Measurements from ENCODE around the gene PARD6B.

Gene PARD6B

DNA sequence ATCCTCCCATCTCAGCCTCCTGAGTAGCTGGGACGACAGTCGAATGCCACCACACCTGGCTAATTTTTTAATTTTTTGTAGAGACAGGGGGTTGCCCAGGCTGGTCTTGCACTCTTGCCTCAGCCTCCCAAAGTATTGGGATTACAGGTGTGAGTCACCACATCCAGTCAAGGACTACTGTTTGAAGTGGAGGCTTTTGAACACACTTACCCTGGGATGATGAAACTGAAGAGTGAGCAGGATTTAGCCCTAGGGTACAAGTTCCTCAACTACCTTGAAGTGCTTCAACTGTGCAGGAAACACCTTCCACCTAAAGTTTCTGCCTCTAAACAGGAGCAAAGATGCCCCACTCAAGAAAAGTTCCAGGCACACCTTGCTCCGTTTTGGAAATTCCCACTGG is 15.7 kb upstream of the PARD6B start:
- Histone ChIP-seq H3K9ac (ENCODE audit: low read length) (no peak overlapping the region), H4K20me1 (ENCODE audit: low read depth, low read length) (no peaks in the 10 kb centered on the region), H3K27ac (ENCODE audit: low read depth, low read length) (no peak overlapping the region), H3K4me3 (ENCODE audit: insufficient read depth, low read length, poor library complexity, severe bottlenecking) (no peak overlapping the region), H3F3A (ENCODE audit: insufficient read depth) (no peaks in the 10 kb centered on the region), H3K79me2 (ENCODE audit: insufficient read depth, low read length) (no peaks in the 10 kb centered on the region), H3K9me3 (ENCODE audit: insufficient read depth, low read length) (no peaks in the 10 kb centered on the region), H3K27me3 (ENCODE audit: low read length) (no peaks in the 10 kb centered on the region), H3K36me3 (ENCODE audit: low read length) (no peaks in the 10 kb centered on the region), H2AFZ (ENCODE audit: low read depth, low read length, severe bottlenecking) (no peak overlapping the region), H3K9me2 (replicated peaks; ENCODE audit: insufficient read depth, low read length) (no peaks in the 10 kb centered on the region), H3K4me2 (ENCODE audit: low read depth, low read length, poor library complexity, severe bottlenecking) (no peak overlapping the region)
- no peak for TF ChIP-seq EZH2phosphoT487 (conservative IDR thresholded peaks at IDR 0.05; ENCODE audit: low read length)
- TF ChIP-seq, protein P1, sequence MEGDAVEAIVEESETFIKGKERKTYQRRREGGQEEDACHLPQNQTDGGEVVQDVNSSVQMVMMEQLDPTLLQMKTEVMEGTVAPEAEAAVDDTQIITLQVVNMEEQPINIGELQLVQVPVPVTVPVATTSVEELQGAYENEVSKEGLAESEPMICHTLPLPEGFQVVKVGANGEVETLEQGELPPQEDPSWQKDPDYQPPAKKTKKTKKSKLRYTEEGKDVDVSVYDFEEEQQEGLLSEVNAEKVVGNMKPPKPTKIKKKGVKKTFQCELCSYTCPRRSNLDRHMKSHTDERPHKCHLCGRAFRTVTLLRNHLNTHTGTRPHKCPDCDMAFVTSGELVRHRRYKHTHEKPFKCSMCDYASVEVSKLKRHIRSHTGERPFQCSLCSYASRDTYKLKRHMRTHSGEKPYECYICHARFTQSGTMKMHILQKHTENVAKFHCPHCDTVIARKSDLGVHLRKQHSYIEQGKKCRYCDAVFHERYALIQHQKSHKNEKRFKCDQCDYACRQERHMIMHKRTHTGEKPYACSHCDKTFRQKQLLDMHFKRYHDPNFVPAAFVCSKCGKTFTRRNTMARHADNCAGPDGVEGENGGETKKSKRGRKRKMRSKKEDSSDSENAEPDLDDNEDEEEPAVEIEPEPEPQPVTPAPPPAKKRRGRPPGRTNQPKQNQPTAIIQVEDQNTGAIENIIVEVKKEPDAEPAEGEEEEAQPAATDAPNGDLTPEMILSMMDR (IDR thresholded peaks at IDR 0.05; ENCODE audit: insufficient read depth, low read length, poor library complexity, severe bottlenecking): no peak

DNA sequence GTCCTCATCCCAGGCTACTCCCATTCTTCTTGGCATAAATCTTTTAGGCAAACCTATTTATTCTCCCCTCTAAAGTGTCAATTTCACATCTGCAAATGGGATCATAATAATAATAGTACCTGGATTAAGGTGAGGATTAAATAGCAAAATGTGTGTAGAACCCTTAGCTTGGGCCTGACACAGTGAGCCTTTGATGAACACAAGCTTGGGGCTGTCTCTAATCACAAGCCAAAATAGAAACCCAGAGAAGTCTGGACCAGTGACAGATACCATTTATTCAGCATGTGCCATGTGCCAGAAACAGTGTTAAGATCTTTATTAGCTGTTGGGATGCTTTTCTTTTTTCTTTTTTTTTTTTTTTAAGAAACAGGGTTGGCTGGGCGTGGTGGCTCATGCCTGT is 14.9 kb upstream of the PARD6B start:
- H3K27ac ChIP-seq (ENCODE audit: low read depth, low read length): no peak overlapping the region
- H3K4me2 ChIP-seq (ENCODE audit: low read depth, low read length, poor library complexity, severe bottlenecking): no peak overlapping the region
- no peak for TF ChIP-seq EZH2phosphoT487 (conservative IDR thresholded peaks at IDR 0.05; ENCODE audit: low read length)
- TF ChIP-seq, protein P1 (IDR thresholded peaks at IDR 0.05; ENCODE audit: insufficient read depth, low read length, poor library complexity, severe bottlenecking): no peak
- no peak overlapping the region for H2AFZ ChIP-seq (ENCODE audit: low read depth, low read length, severe bottlenecking)
- no peaks in the 10 kb centered on the region for H4K20me1 ChIP-seq (ENCODE audit: low read depth, low read length)
- H3K27me3 ChIP-seq (ENCODE audit: low read length): no peaks in the 10 kb centered on the region
- no peaks in the 10 kb centered on the region for H3K9me3 ChIP-seq (ENCODE audit: insufficient read depth, low read length)
- H3F3A ChIP-seq (ENCODE audit: insufficient read depth): no peaks in the 10 kb centered on the region
- H3K79me2 ChIP-seq (ENCODE audit: insufficient read depth, low read length): no peaks in the 10 kb centered on the region
- no peak overlapping the region for H3K9ac ChIP-seq (ENCODE audit: low read length)
- H3K9me2 ChIP-seq (replicated peaks; ENCODE audit: insufficient read depth, low read length): no peaks in the 10 kb centered on the region
- no peak overlapping the region for H3K4me3 ChIP-seq (ENCODE audit: insufficient read depth, low read length, poor library complexity, severe bottlenecking)
- H3K36me3 ChIP-seq (ENCODE audit: low read length): no peaks in the 10 kb centered on the region

DNA sequence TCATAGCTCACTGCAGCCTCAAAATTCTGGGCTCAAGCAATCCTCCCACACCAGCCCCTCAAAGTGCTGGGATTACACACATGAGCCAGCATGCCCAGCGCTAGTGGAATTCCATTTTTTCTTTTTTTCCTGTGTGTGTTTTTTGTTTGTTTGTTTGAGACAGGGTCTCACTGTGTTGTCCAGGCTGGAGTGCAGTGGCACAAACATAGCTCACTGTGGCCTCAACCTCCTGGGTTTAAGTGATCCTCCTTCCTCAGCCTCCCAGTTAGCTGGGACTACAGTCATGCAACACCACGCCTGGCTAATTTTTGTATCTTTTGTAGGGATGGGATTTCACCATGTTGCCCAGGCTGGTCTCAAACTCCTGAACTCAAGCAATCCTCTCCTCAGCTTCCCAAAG is 14.1 kb upstream of the PARD6B start:
- Histone ChIP-seq H3K79me2 (ENCODE audit: insufficient read depth, low read length) (no peaks in the 10 kb centered on the region), H3F3A (ENCODE audit: insufficient read depth) (no peaks in the 10 kb centered on the region), H2AFZ (ENCODE audit: low read depth, low read length, severe bottlenecking) (no peak overlapping the region), H3K27ac (ENCODE audit: low read depth, low read length) (no peak overlapping the region), H3K9me2 (replicated peaks; ENCODE audit: insufficient read depth, low read length) (no peaks in the 10 kb centered on the region), H4K20me1 (ENCODE audit: low read depth, low read length) (no peaks in the 10 kb centered on the region), H3K4me2 (ENCODE audit: low read depth, low read length, poor library complexity, severe bottlenecking) (no peak overlapping the region), H3K4me3 (ENCODE audit: insufficient read depth, low read length, poor library complexity, severe bottlenecking) (no peak overlapping the region), H3K27me3 (ENCODE audit: low read length) (no peaks in the 10 kb centered on the region), H3K9ac (ENCODE audit: low read length) (no peak overlapping the region), H3K9me3 (ENCODE audit: insufficient read depth, low read length) (no peaks in the 10 kb centered on the region), H3K36me3 (ENCODE audit: low read length) (no peaks in the 10 kb centered on the region)
- TF ChIP-seq EZH2phosphoT487 (conservative IDR thresholded peaks at IDR 0.05; ENCODE audit: low read length): no peak
- TF ChIP-seq, protein P1 (IDR thresholded peaks at IDR 0.05; ENCODE audit: insufficient read depth, low read length, poor library complexity, severe bottlenecking): no peak

All from SU-DHL-6 (cell line).